ENCODE results near the gene ASIC2.

The ASIC2 gene

DNA sequence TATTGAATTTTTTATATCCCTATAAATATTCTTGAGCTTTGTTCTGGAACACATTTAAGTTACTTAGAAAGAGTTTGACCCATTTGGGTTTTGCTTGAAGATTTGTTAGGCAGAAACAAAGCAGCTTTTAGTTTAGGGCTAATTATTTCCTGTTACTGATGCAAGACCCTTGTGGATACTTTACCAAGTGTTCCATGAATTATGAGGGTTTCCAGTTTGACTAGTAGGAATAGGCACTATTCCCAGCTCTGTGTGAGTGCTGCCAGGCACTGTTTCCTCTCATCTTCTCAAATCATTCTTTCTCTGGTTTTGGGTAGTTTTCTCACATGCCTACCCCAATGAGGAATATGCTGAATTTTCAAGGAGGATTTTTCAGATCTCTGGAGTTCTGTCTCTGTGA, 221.4 kb downstream of the ASIC2 start:
- no peak for DNase-seq (ENCODE audit: low spot score)

DNA sequence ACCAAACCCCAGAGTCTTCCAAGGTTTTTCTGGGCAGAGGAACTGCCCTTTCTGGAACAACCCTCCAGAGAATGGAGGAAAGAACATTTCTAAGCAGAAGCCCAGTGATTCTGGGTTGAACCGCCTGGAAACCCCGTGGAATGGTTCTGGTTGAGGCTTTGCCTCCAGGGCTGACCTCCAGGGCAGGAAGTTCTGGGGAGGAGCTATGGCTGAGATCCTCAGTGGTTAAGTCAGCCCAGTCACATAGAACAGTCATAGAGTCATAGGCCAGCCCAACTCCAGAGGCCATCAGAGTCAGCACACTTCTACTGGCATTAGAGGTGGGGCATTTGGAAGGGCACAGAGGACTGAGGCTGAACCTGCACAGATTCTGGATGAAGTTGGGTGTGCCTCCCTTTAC, 235.5 kb downstream of the ASIC2 start:
- DNase-seq (ENCODE audit: low spot score): no peak

DNA sequence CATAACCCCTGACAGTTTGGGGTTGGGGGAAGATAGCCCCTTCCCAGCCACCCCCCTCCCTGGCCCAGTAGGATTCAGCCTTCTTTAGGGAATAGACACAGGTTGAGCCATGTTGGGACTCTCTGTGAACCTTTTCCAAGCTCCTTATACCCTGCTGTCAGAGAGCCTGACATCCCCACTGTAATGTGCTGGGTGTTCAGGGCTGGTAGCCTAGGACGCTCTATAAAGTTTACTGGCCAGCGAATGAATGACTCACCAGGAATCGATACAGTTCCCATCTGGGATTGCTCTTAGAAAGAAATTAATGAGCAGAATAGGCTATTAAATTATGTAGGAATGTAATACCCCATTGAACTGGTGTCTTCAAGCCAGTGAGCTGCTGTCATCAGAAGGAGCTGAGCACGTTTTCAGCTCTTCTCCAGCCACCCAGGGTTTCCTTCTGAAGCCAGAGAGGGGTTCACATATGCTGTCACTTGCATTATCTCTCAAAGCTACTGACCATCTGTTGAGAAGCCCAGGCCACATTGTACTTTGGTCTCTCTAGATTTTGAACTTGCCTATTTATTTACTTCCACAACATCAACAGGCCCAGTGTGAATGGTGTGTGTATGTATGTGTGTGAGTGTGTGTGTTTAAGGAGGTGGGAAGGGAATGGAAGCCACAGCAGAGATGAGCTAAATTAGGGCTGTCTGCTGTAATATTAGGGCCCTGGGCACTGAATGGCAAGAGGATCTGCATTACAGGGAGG, 236.5 kb downstream of the ASIC2 start:
- DNase-seq (ENCODE audit: low spot score): no peak

DNA sequence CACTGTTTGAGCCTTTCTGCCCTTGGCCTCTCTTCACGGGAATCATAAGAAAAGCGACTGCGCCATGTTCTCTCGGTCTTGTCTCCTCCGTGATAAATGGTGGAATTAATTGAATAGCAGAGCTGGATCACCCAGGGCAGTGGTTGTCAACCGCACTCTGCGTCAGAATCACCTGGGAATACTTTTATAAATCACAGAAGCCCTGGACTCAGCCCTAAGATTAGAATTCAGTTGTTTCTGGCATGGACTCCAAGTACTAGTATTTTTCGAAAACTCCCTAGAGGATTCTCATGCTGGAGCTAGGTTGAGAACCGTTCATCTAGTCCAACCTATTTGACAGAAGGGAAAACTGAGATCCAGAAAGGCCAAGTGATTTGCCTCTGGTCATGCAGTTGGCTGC, 237.3 kb downstream of the ASIC2 start:
- DNase-seq (ENCODE audit: low spot score): no peak

- DNase-seq (ENCODE audit: low spot score): no peak
Observed at GRCh38 chr17:33055171-33055611, 237.9 kb downstream of the ASIC2 start.

GRCh38 chr17:33054412-33054811, 238.7 kb downstream of the ASIC2 start:
- no peak for DNase-seq (ENCODE audit: low spot score)

DNA sequence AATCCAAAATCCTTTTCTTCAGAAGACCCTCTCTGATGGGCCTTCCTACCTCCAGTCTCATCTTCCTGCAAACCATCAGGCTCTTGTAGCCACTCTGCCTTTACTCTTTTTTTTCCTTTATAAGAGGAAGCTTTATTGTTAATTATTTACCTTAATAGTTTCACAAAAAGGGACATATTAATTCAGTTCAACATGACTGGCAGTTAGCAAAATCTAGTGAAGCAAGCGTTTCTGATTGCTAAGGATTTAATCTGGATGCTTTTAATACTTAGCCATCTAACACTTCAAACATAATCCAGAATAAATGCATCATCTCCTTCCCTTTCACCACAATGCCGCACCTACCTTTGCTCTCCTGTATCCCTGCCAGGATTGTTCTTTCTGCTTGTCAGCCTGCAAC, 239.4 kb downstream of the ASIC2 start:
- DNase-seq (ENCODE audit: low spot score): no peak

DNA sequence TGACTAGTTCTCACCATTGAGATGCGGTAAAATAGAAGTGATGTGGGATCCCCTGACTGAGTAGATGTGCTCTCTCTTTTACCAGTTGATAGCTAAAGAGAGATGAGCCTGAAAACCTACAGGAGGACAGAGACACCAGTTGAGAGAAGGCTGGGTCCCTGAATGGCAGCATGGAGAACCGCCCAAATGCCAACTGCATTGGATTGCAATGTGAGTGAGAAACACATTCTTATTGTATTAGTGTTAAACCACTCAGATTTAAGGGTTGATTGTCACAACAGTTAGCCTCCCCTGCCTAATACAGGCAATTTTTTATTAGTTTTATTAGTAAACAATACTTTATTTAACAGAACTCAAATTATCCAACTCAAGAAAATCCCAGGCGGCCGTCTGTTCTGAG, 240.2 kb downstream of the ASIC2 start:
- DNase-seq (ENCODE audit: low spot score): no peak

GRCh38 chr17:33050611-33051140, 242.4 kb downstream of the ASIC2 start:
- DNase-seq (ENCODE audit: low spot score): no peak

DNA sequence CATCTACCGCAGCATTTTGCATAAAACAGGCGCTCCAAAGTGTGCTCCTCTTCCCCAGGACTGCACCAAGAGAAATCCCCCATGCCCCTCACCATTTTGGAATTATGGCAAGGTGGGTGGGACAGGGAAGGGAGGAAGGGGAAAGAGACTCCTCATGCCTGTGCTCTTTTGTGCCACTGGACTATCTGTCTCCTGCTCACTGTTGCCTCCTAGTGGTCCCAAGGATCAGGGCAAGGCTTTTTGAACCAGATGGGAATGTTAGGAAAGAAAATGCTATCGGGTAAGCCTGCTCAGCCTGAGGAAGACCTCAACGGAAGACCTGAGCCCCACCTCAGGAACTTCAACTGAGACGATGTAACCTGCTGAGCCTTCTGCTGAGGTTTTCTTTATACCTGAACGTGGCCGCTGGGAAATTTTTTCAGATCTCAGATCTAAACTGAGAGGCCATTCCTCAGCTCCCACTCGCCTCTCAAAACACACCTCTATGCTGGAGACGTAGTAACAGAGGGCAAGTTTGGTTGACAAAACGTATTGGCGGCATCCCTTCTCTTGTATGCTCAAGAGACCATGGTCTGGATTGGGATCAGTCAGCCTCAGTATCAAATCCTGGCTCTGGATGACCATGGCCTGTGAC, 243.2 kb downstream of the ASIC2 start:
- DNase-seq (ENCODE audit: low spot score): peak; percentile 21

DNA sequence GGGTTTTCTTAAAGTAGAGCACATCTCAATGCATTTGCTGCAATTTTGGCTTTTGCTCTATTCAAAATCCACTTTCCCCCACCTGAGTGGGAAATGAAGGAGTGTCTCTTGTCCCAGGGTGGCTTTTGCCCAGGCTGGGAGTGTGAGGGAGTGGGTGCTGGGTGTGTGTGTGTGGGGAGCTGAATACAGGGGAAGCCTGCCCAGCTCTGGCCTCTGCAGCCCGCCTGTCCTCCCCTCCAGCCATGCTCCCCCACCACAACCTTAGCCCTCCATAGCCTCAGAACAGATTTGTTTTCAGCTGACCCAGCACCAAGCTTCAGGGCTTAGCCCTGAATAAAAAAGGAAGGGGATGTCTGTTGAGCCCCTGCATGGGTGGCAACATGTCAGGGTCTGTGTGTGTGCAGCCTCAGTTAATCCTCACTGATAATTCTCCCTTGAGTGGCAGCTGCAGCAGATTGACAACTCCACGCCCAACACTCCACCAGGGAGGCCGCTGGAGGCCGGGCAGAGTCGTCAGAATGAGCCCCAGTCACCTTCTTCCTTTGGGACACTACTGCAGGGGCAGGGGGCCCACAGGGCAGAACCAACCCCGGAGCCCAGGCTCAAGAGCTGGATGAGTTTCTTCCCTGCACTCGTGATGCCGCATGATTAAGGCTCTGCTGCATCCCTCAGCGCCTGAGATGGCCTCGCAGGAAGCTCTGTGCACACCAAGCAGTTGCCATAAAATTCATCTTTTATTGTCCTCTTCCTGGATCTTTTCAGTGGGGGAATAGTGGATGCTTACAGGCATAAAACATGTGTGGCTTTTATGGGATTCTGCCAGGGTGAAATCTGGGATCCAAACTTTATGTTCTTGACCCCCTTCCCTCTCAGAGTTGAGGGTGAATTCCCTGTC, 246.5 kb downstream of the ASIC2 start:
- DNase-seq (ENCODE audit: low spot score): no peak

- DNase-seq (ENCODE audit: low spot score): no peak
Observed at GRCh38 chr17:33045216-33045615, 247.9 kb downstream of the ASIC2 start.

- no peak for DNase-seq (ENCODE audit: low spot score)
Observed at GRCh38 chr17:33044771-33045170, 248.3 kb downstream of the ASIC2 start.

DNA sequence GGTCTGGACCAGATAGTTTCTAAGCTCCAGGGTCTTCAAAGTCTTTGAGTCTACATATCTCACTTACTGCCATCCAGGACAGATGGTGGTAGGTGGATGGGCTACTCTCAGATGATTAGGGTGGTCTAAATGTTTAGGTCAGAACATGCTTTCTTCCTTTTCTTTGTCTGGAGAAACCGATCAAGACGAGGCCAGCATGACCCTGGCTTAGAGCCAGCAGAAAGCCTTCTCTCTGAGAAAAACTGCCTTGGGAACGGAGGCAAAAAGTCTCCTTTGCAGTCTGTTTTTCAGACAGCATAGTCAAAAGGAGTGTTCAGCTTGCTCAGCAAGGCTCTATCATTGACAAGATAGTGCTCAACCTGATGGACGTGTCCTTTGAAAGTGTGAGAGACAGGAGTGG, 252.6 kb downstream of the ASIC2 start:
- DNase-seq (ENCODE audit: low spot score): no peak

DNA sequence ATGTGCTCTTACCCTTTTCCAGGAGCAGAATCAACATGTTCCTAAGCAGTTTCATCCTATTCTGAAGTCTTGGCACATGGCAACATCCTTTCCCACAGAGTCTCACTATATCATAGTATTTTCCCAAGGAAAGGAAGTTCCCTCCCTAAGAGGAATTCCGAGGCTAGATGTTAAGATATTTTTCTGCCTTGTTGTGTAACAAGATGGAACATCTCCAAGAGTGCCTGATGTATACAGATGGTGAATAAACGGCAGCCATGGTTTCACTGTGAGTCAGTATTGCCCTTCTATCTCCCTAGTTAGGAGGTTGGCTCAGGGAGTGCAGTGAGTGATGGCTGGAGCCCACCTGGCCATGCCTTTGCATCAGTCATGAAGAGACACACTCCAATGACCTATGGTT, 253.2 kb downstream of the ASIC2 start:
- no peak for DNase-seq (ENCODE audit: low spot score)

DNA sequence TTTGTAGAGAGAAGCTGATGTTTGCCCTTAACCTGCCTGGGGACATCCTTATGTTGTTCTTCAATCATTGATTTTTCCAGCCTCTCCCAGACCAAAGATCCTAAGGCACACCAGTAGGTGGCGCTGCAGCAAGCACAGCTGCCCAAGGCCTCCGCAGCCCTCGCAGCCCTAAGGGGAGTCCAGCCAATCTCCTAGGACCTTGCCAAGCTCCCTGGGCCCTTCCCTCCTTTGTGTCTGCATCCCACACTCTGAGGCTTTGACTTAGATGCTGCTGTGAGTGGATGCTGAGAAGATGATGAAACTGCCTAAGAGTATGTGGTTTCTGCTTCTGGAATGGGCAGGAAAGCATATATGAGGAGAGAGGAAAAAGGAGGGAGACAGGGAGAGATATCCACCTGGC, 254.4 kb downstream of the ASIC2 start:
- DNase-seq (ENCODE audit: low spot score): peak; percentile 25

DNA sequence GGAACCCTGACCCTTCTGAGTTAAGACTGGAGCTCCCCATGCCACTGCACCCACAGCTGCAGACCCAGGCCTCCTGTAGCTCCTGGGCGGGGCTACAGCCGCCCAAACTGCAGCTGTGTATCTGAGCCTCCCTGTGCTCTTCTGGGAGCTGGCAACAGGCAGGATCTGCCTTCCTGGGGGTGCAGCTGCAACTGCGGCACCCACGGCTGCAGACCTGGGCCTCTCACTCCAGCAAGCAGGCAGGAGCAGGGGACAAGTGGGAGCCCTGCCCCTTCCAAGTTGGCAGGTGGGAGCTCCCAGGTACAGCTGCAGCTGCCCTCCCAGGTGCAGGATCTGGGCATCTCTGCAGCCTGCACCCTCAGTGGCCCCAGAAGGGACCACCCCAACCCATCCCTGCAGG, 259.9 kb downstream of the ASIC2 start:
- no peak for DNase-seq (ENCODE audit: low spot score)

DNA sequence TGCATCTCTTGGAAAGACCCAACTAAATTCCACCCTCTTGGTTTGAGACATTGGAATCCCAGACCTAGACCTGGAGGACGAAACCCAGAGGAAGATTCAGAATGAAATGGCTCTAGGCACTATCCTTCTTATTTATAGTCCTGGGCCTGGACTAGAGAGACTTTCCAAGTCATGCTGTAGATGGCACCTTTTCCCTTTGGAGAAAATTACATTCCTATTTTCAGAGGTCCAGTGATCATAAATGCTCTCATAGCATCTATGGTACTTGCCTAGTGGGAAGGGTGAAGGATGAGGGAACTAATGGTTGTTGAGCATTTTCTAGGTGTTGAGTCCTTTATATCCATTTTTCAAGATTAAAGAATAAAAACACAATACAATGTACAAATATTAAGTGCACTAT, 264.3 kb downstream of the ASIC2 start:
- no peak for DNase-seq (ENCODE audit: low spot score)

GRCh38 chr17:33028061-33028460, 265.0 kb downstream of the ASIC2 start:
- DNase-seq (ENCODE audit: low spot score): no peak

- DNase-seq (ENCODE audit: low spot score): no peak
Observed at GRCh38 chr17:33024688-33025486, 268.2 kb downstream of the ASIC2 start.

DNA sequence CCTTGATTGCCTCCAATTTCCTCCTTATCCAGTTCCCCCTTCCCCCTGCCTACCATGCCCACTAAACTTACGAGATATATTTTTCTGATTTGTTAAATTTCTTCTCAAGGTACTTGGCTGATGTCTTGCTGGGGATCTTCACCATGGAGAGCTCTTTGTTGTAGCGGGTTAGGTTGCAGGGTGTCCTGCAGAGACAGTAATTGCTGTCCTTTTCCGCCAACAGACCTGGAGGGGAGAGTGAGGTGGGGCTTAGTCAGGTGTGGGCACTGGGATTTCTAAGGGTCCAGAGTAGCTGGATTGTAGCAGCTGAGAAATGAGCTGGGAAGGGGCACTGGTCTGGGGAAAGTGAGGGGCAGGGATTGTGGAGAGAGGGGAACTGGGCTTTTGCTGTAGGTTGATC, 269.3 kb downstream of the ASIC2 start:
- DNase-seq (ENCODE audit: low spot score): no peak
